Nephron progenitor cell (in vitro differentiated cells): ENCODE results near the gene TMUB1.

Experiments used
- DNase-seq: peaks from one replicate; pipeline ENCODE4 v3.0.0; 2021
- H3K27ac Mint-ChIP-seq: 2 replicates; pipeline ENCODE4 v1.8.0; 2021; ENCODE audit warnings: mild to moderate bottlenecking, moderate library complexity, mixed read lengths
- H3K27me3 Mint-ChIP-seq: 2 replicates; pipeline ENCODE4 v1.8.0; 2021; ENCODE audit warnings: mild to moderate bottlenecking, low read depth, mixed read lengths; ENCODE audit not compliant: poor library complexity
- H3K36me3 Mint-ChIP-seq: 2 replicates; pipeline ENCODE4 v1.8.0; 2021; ENCODE audit warnings: low read depth, mixed read lengths
- H3K4me1 Mint-ChIP-seq: 2 replicates; pipeline ENCODE4 v1.8.0; 2021; ENCODE audit warnings: mixed read lengths
- H3K4me3 Mint-ChIP-seq: 2 replicates; pipeline ENCODE4 v1.8.0; 2021; ENCODE audit warnings: mild to moderate bottlenecking, moderate library complexity, mixed read lengths
- H3K9me3 Mint-ChIP-seq: 2 replicates; pipeline ENCODE4 v1.8.0; 2021; ENCODE audit warnings: mild to moderate bottlenecking, moderate library complexity, mixed read lengths
- CTCF ChIP-seq: fragments of 200-600 bp; sonication (generic); IDR thresholded peaks from 2 replicates; pipeline ENCODE4 v1.5.0; 2021; ENCODE audit warnings: antibody characterized with exemption

The TMUB1 gene

GRCh38 chr7:151085691-151086620 lies 2.7 kb upstream of the TMUB1 start, which contains the start of gene AGAP3:
Gene AGAP3, plus strand, starts transcription at chr7:151086475. Its CDS starts 267 bp downstream, at chr7:151086742.
- H3K27me3 Mint-ChIP-seq: peaks cover 4% of the 10 kb centered on the region
- no peaks in the 10 kb centered on the region for H3K36me3 Mint-ChIP-seq
- peak within 1 kb of the TSS; percentile 89 for H3K4me3 Mint-ChIP-seq
- H3K9me3 Mint-ChIP-seq: no peaks in the 10 kb centered on the region
- H3K27ac Mint-ChIP-seq: peak within 1 kb of the TSS; percentile 90
- peaks cover 59% of the 10 kb centered on the region for H3K4me1 Mint-ChIP-seq
- DNase-seq: peak; percentile 89
- TF ChIP-seq CTCF: no peak

- peaks cover 4% of the 10 kb centered on the region for H3K27me3 Mint-ChIP-seq
- peak overlapping the region; percentile 85 for H3K4me3 Mint-ChIP-seq
- no peak for TF ChIP-seq CTCF
- H3K27ac Mint-ChIP-seq: peak overlapping the region; percentile 12
- no peak for DNase-seq
- peaks cover 55% of the 10 kb centered on the region for H3K4me1 Mint-ChIP-seq
- no peaks in the 10 kb centered on the region for H3K36me3 Mint-ChIP-seq
- H3K9me3 Mint-ChIP-seq: no peaks in the 10 kb centered on the region
These were observed 2.0 kb upstream of the TMUB1 start for GRCh38 chr7:151085329-151085690.

- Mint-ChIP-seq H3K36me3 (no peaks in the 10 kb centered on the region), H3K27me3 (peaks cover 4% of the 10 kb centered on the region), H3K27ac (no peak overlapping the region), H3K4me1 (peaks cover 55% of the 10 kb centered on the region), H3K4me3 (peak overlapping the region; percentile 73), H3K9me3 (no peaks in the 10 kb centered on the region)
- no peak for DNase-seq
- no peak for TF ChIP-seq CTCF
These were observed 499 bp upstream of the TMUB1 start for GRCh38 chr7:151083824-151084160.

GRCh38 chr7:151082141-151083070 lies 887 bp downstream of the TMUB1 start:
- Mint-ChIP-seq H3K27ac (no peak overlapping the region), H3K4me3 (peak overlapping the region; percentile 89), H3K27me3 (no peaks in the 10 kb centered on the region), H3K36me3 (no peaks in the 10 kb centered on the region), H3K9me3 (no peaks in the 10 kb centered on the region), H3K4me1 (peaks cover 55% of the 10 kb centered on the region)
- TF ChIP-seq CTCF: no peak
- DNase-seq: no peak

GRCh38 chr7:151081170-151082101 lies 1.9 kb downstream of the TMUB1 start:
- no peak overlapping the region for H3K27ac Mint-ChIP-seq
- no peaks in the 10 kb centered on the region for H3K36me3 Mint-ChIP-seq
- TF ChIP-seq CTCF: no peak
- H3K4me3 Mint-ChIP-seq: peak overlapping the region; percentile 89
- no peak for DNase-seq
- peaks cover 55% of the 10 kb centered on the region for H3K4me1 Mint-ChIP-seq
- no peaks in the 10 kb centered on the region for H3K9me3 Mint-ChIP-seq
- no peaks in the 10 kb centered on the region for H3K27me3 Mint-ChIP-seq
